ENCODE data around the gene FARS2.

FARS2 gene

DNA sequence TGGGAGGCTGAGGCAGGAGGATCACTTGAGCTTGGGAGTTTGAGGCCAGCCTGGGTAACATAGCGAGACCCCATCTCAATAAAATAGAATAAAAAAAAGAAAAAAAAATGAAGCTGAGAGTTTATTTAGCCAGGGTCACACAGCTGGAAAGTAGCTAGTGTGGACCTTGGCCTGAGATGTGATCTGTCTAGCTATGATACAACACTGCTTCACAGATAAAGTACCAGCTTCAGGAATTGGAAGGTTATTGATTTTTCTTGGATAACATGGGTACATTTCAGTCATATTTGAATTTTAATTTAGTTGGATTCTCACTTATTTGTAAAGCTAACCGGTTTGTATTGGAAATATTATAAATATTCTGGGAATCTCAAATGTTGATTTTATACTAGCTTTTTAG is 5.1 kb downstream of the FARS2 start:
- no peak for TF ChIP-seq KLF8 (tag by site-specific recombination; IDR thresholded peaks at IDR 0.05)
- TF ChIP-seq ZBTB17 (tag by site-specific recombination; IDR thresholded peaks at IDR 0.05) = no peak
- no peak for TF ChIP-seq ZBTB11 (tag by site-specific recombination; conservative IDR thresholded peaks at IDR 0.05; ENCODE audit: low read depth)
- TF ChIP-seq ZNF544 (tag by site-specific recombination; IDR thresholded peaks at IDR 0.05) = no peak
- no peak for TF ChIP-seq ZNF202 (tag by site-specific recombination; IDR thresholded peaks at IDR 0.05; ENCODE audit: borderline replicate concordance)
- TF ChIP-seq ATF2 (tag by site-specific recombination; IDR thresholded peaks at IDR 0.05; ENCODE audit: low read depth) = no peak
- TF ChIP-seq GLIS2 (tag by site-specific recombination; IDR thresholded peaks at IDR 0.05) = no peak
- no peak overlapping the region for H3K4me3 ChIP-seq (ENCODE audit: low read depth, low read length)
- H3K4me1 ChIP-seq (ENCODE audit: control insufficient read depth, insufficient read depth, low read length) = peaks cover 5% of the 10 kb centered on the region
- no peaks in the 10 kb centered on the region for H3K9me3 ChIP-seq (ENCODE audit: control insufficient read depth, insufficient read depth, low read depth, low read length)
- no peaks in the 10 kb centered on the region; a peak in 1 of 3 replicates for H3K36me3 ChIP-seq (ENCODE audit: control insufficient read depth in 2 of 2, insufficient read depth in 1 of 2, low read length in 2 of 2)
- H3K27ac ChIP-seq (ENCODE audit: extremely low read depth, low read depth, low read length) = no peak overlapping the region
- ChIA-PET POLR2A (no interaction called here), CTCF (interaction anchor here (0.6 to 4.4 kb wide), 7 partner anchors 10 to 400 kb away, joined by 3 to 19 read pairs (median 3); no protein-coding TSS in a partner anchor)

DNA sequence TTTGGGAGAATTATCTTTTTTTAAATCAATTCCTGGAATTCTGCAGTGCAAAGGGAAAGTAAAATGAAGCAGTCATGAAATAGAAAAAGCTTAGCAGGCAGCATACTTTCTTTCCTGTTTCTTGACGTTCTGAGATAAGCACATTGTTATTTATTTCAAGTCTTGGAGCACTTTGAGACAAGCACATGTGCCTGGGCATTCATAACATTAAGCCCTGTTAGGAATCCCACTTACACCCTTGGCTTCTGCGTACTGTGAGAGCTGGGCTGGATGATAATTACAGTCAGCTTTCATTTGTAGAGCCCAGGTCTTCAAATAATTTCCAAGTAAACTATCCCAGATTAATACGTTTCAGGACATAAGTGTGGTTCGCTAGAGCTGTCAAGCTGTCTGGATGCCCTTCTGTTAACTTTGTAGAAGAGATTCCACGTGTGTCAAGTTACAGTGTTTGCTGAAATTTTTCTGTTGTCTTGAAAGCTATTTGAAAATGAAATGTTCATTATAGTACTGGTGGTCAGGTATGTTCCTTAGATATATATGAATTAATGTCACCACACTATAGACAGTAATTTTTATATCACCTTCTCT is 8.9 kb downstream of the FARS2 start:
- ChIA-PET CTCF (interaction anchor here (0.7 to 0.9 kb wide), 3 partner anchors 9 to 95 kb away, joined by 3 read pairs; partner anchors contain the start of gene FARS2), POLR2A (interaction anchor here (1.3 kb wide), 1 partner anchor 9 kb away, joined by 3 read pairs; the partner anchor contains the start of gene LYRM4)
- H3K27ac ChIP-seq (ENCODE audit: extremely low read depth, low read depth, low read length) = no peak overlapping the region

More for the DNA sequence above, 8.9 kb downstream of the FARS2 start:
- TF ChIP-seq ZNF341 (tag by site-specific recombination; IDR thresholded peaks at IDR 0.05; ENCODE audit: low read depth) (no peak), RBAK (tag by site-specific recombination; IDR thresholded peaks at IDR 0.05) (no peak), ZNF629 (tag by site-specific recombination; IDR thresholded peaks at IDR 0.05) (no peak), ZNF350 (tag by site-specific recombination; IDR thresholded peaks at IDR 0.05) (no peak), ZNF398 (tag by site-specific recombination; IDR thresholded peaks at IDR 0.05) (no peak), ZNF426 (tag by site-specific recombination; IDR thresholded peaks at IDR 0.05) (no peak), ZNF521 (tag by site-specific recombination; IDR thresholded peaks at IDR 0.05) (no peak), ZNF544 (tag by site-specific recombination; IDR thresholded peaks at IDR 0.05) (no peak), ZNF311 (tag by site-specific recombination; IDR thresholded peaks at IDR 0.05; ENCODE audit: borderline replicate concordance) (no peak), ZNF416 (tag by site-specific recombination; IDR thresholded peaks at IDR 0.05) (no peak), ZNF132 (tag by site-specific recombination; IDR thresholded peaks at IDR 0.05; ENCODE audit: borderline replicate concordance) (no peak)
- TF ChIP-seq, protein P1, sequence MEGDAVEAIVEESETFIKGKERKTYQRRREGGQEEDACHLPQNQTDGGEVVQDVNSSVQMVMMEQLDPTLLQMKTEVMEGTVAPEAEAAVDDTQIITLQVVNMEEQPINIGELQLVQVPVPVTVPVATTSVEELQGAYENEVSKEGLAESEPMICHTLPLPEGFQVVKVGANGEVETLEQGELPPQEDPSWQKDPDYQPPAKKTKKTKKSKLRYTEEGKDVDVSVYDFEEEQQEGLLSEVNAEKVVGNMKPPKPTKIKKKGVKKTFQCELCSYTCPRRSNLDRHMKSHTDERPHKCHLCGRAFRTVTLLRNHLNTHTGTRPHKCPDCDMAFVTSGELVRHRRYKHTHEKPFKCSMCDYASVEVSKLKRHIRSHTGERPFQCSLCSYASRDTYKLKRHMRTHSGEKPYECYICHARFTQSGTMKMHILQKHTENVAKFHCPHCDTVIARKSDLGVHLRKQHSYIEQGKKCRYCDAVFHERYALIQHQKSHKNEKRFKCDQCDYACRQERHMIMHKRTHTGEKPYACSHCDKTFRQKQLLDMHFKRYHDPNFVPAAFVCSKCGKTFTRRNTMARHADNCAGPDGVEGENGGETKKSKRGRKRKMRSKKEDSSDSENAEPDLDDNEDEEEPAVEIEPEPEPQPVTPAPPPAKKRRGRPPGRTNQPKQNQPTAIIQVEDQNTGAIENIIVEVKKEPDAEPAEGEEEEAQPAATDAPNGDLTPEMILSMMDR (tag by site-specific recombination; IDR thresholded peaks at IDR 0.05) = no peak
- TF ChIP-seq, protein P2, sequence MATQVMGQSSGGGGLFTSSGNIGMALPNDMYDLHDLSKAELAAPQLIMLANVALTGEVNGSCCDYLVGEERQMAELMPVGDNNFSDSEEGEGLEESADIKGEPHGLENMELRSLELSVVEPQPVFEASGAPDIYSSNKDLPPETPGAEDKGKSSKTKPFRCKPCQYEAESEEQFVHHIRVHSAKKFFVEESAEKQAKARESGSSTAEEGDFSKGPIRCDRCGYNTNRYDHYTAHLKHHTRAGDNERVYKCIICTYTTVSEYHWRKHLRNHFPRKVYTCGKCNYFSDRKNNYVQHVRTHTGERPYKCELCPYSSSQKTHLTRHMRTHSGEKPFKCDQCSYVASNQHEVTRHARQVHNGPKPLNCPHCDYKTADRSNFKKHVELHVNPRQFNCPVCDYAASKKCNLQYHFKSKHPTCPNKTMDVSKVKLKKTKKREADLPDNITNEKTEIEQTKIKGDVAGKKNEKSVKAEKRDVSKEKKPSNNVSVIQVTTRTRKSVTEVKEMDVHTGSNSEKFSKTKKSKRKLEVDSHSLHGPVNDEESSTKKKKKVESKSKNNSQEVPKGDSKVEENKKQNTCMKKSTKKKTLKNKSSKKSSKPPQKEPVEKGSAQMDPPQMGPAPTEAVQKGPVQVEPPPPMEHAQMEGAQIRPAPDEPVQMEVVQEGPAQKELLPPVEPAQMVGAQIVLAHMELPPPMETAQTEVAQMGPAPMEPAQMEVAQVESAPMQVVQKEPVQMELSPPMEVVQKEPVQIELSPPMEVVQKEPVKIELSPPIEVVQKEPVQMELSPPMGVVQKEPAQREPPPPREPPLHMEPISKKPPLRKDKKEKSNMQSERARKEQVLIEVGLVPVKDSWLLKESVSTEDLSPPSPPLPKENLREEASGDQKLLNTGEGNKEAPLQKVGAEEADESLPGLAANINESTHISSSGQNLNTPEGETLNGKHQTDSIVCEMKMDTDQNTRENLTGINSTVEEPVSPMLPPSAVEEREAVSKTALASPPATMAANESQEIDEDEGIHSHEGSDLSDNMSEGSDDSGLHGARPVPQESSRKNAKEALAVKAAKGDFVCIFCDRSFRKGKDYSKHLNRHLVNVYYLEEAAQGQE (tag by site-specific recombination; IDR thresholded peaks at IDR 0.05) = no peak
- no peak overlapping the region for H3K4me3 ChIP-seq (ENCODE audit: low read depth, low read length)
- H3K36me3 ChIP-seq (ENCODE audit: control insufficient read depth in 2 of 2, insufficient read depth in 1 of 2, low read length in 2 of 2) = no peaks in the 10 kb centered on the region; a peak in 1 of 3 replicates
- H3K9me3 ChIP-seq (ENCODE audit: control insufficient read depth, insufficient read depth, low read depth, low read length) = no peaks in the 10 kb centered on the region
- H3K4me1 ChIP-seq (ENCODE audit: control insufficient read depth, insufficient read depth, low read length) = peaks cover under 1% of the 10 kb centered on the region; the same call in 1 of the 2 replicates
